ENCODE results near the gene DMBX1. TPM values are rescaled to one million over a fixed set of nuclear protein-coding genes. Genes with fewer than 3 reads are reported as not detected.

The DMBX1 gene
- total and polyA plus RNA-seq, 9 of the 15 experiments (the other 6 are each of a cell fraction or from before 2014, with no cell fraction given), result 0.25 to 4.3 (median 1.0) TPM

- BruUV-seq (replicated peaks), result no TSS peak
- CTCF ChIA-PET (ENCODE audit: low intra/inter-chr PET ratio), result no interaction called here
- FAIRE-seq, result peak; percentile 80
- H3K4me3 ChIP-seq, result no peak overlapping the region
- H3K9ac ChIP-seq (ENCODE audit: insufficient read depth in 1 of 2, low read depth in 2 of 2, low read length in 2 of 2), result peak overlapping the region; percentile 31 to 84; a peak in 2 of 4 replicates
- peak overlapping the region; percentile 84 for H2AFZ ChIP-seq (ENCODE audit: low read depth, low read length)
- DNase-seq (ENCODE audit: extremely low read depth in 1 of 4, low spot score in 3 of 4), result peak; percentile 68 to 81 (median 74)
- no peaks in the 10 kb centered on the region for H3K79me2 ChIP-seq (ENCODE audit: control insufficient read depth, insufficient read depth, low read length)
- peak overlapping the region; percentile 73; the same call in 1 of the 2 replicates for H3K4me2 ChIP-seq (ENCODE audit: insufficient read depth, low read length)
- ATAC-seq, result peak; percentile 35
- in situ Hi-C loops (cut with MboI), result no loop called here
- intact Hi-C loops (cut with micrococcal nuclease), result no loop called here
- POLR2A ChIA-PET, result interaction anchor here (0.7 kb wide), 1 partner anchor 24 kb away, joined by 3 read pairs; no protein-coding TSS in a partner anchor
- peak overlapping the region; percentile 46; the same call in 2 of the 3 replicates for H3K27ac ChIP-seq (ENCODE audit: extremely low read depth, low read depth, low read length)
- no peaks in the 10 kb centered on the region for H4K20me1 ChIP-seq (replicated peaks; ENCODE audit: control insufficient read depth, insufficient read depth, low read length)
- H3K9me3 ChIP-seq (replicated peaks; ENCODE audit: control insufficient read depth, insufficient read depth, low read depth, low read length), result no peaks in the 10 kb centered on the region
- H3K9me1 ChIP-seq (ENCODE audit: control insufficient read depth, insufficient read depth, low read length), result no peaks in the 10 kb centered on the region
- WGBS (ENCODE audit: insufficient coverage, low coverage, missing lambda C conversion rate), result 47% methylated on average over 12 of the region's 14 CpGs
- peaks cover 25 to 65% of the 10 kb centered on the region in 2 experiments for H3K4me1 ChIP-seq (replicated peaks in 1 of 2; ENCODE audit: control insufficient read depth in 2 of 2, insufficient read depth in 2 of 2, low read length in 2 of 2)
- H3K27me3 ChIP-seq (ENCODE audit: control insufficient read depth in 2 of 2, insufficient read depth in 2 of 2, low read length in 2 of 2), result no peaks in the 10 kb centered on the region
- H3K36me3 ChIP-seq (ENCODE audit: control insufficient read depth, insufficient read depth, low read length), result no peaks in the 10 kb centered on the region
- TF ChIP-seq POLR2AphosphoS2 (IDR thresholded peaks at IDR 0.05; ENCODE audit: low read length) (no peak), CBX3 (IDR thresholded peaks at IDR 0.05; ENCODE audit: borderline replicate concordance in 1 of 2, low read length in 2 of 2) (no peak), RBM14 (IDR thresholded peaks at IDR 0.05; ENCODE audit: borderline replicate concordance, insufficient read depth, low read depth, low read length) (no peak), MECOM (CRISPR knock-in tag; IDR thresholded peaks at IDR 0.05) (no peak), ZEB2 (IDR thresholded peaks at IDR 0.05) (peak; percentile 54; the same call in 1 of the 2 replicates), ESRRA (IDR thresholded peaks at IDR 0.05; ENCODE audit: borderline replicate concordance, low read depth) (0 out of 2 replicates have a peak, but pooled peaks have one; percentile 21), PCBP2 (IDR thresholded peaks at IDR 0.05; ENCODE audit: low read depth, low read length, poor library complexity, severe bottlenecking) (no peak), SNIP1 (IDR thresholded peaks at IDR 0.05; ENCODE audit: low read depth) (no peak), SETDB1 (IDR thresholded peaks at IDR 0.05; ENCODE audit: low read length) (no peak), FOXO4 (CRISPR knock-in tag; IDR thresholded peaks at IDR 0.05) (no peak)
- TF ChIP-seq, protein P1, sequence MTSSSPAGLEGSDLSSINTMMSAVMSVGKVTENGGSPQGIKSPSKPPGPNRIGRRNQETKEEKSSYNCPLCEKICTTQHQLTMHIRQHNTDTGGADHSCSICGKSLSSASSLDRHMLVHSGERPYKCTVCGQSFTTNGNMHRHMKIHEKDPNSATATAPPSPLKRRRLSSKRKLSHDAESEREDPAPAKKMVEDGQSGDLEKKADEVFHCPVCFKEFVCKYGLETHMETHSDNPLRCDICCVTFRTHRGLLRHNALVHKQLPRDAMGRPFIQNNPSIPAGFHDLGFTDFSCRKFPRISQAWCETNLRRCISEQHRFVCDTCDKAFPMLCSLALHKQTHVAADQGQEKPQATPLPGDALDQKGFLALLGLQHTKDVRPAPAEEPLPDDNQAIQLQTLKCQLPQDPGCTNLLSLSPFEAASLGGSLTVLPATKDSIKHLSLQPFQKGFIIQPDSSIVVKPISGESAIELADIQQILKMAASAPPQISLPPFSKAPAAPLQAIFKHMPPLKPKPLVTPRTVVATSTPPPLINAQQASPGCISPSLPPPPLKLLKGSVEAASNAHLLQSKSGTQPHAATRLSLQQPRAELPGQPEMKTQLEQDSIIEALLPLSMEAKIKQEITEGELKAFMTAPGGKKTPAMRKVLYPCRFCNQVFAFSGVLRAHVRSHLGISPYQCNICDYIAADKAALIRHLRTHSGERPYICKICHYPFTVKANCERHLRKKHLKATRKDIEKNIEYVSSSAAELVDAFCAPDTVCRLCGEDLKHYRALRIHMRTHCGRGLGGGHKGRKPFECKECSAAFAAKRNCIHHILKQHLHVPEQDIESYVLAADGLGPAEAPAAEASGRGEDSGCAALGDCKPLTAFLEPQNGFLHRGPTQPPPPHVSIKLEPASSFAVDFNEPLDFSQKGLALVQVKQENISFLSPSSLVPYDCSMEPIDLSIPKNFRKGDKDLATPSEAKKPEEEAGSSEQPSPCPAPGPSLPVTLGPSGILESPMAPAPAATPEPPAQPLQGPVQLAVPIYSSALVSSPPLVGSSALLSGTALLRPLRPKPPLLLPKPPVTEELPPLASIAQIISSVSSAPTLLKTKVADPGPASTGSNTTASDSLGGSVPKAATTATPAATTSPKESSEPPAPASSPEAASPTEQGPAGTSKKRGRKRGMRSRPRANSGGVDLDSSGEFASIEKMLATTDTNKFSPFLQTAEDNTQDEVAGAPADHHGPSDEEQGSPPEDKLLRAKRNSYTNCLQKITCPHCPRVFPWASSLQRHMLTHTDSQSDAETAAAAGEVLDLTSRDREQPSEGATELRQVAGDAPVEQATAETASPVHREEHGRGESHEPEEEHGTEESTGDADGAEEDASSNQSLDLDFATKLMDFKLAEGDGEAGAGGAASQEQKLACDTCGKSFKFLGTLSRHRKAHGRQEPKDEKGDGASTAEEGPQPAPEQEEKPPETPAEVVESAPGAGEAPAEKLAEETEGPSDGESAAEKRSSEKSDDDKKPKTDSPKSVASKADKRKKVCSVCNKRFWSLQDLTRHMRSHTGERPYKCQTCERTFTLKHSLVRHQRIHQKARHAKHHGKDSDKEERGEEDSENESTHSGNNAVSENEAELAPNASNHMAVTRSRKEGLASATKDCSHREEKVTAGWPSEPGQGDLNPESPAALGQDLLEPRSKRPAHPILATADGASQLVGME (CRISPR knock-in tag; IDR thresholded peaks at IDR 0.05), result no peak
- TF ChIP-seq, protein P2, sequence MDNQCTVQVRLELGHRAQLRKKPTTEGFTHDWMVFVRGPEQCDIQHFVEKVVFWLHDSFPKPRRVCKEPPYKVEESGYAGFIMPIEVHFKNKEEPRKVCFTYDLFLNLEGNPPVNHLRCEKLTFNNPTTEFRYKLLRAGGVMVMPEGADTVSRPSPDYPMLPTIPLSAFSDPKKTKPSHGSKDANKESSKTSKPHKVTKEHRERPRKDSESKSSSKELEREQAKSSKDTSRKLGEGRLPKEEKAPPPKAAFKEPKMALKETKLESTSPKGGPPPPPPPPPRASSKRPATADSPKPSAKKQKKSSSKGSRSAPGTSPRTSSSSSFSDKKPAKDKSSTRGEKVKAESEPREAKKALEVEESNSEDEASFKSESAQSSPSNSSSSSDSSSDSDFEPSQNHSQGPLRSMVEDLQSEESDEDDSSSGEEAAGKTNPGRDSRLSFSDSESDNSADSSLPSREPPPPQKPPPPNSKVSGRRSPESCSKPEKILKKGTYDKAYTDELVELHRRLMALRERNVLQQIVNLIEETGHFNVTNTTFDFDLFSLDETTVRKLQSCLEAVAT (IDR thresholded peaks at IDR 0.05), result 0 out of 4 replicates have a peak, but pooled peaks of 1 of the 2 experiments have one; percentile 20
Measured at GRCh38 chr1:46484783-46485490, 4.7 kb upstream of the DMBX1 start.
